Pancreas (tissue), 10 donors: ENCODE results near the gene TMED7. TPM values are rescaled to one million over a fixed set of nuclear protein-coding genes. Genes with fewer than 3 reads are reported as not detected.
A peak's percentile ranks its signal among the peaks of the same experiment; 100 is the strongest.

ENCODE experiments used
- ATAC-seq, 4 donors: fragments of 200-7000 bp; cut with Tn5 transposase; one replicate each; pipeline versions ENCODE4 v1.8.0 to v1.9.1; 2020; ENCODE audit warnings: mild to moderate bottlenecking in 4 of 4, moderate library complexity in 4 of 4
- DNase-seq, 6 donors: peaks; one replicate each; pipeline ENCODE4 v3.0.0-alpha.2; 2020
- FAIRE-seq: peaks from 2 replicates; lab custom pipeline; 2012; peaks lifted over from hg19 to GRCh38; lab: Jason Lieb, UNC
- H3K27ac ChIP-seq, 4 donors: fragments of 200-600 bp; sonication (generic); 1 replicate in 3 of 4; 2 replicates in 1 of 4; pipeline versions ENCODE4 v1.5.0 to v1.8.0; 2020
- H3K27me3 ChIP-seq, 4 donors: fragments of 200-600 bp; one replicate each; pipeline ENCODE4 v1.8.0; 2021
- H3K36me3 ChIP-seq, 3 donors: fragments of 200-600 bp; sonication (generic) in 1 of 3; one replicate each; pipeline versions ENCODE4 v1.5.0 to v1.8.0; 2020 to 2021
- H3K4me1 ChIP-seq, 3 donors: fragments of 200-600 bp; one replicate each; pipeline ENCODE4 v1.8.0; 2021
- H3K4me3 ChIP-seq, 4 donors: fragments of 200-600 bp; sonication (generic) in 2 of 4; one replicate each; pipeline versions ENCODE4 v1.5.0 to v1.8.0; 2020 to 2021
- H3K9me3 ChIP-seq, 4 donors: fragments of 200-600 bp; one replicate each; pipeline ENCODE4 v1.8.0; 2021
- WGBS, 2 donors: extraction: QIAGEN DNeasy Blood & Tissue Kit; methylation state at CpG; one replicate each; pipeline ENCODE4 v1.1.7; 2013; 5-methylcytosine and 5-hydroxymethylcytosine counted together
- intact Hi-C, 3 donors: fragments of 100-400 bp; cut with DNase I; formaldehyde crosslinking; loops; one replicate each; pipeline versions ENCODE4 v1.11.1 to v1.14.2; 2022
- polyA plus RNA-seq, 2 donors: library from polyadenylated mRNA; stranded (reverse); fragments of 200-250 nt; gene quantifications; one replicate each; pipeline ENCODE4 v1.2.3, GENCODE V29; 2013
- total RNA-seq, 6 donors: library from RNA; stranded (reverse); fragmentation: NEBNext Ultra II Directional in 4 of 6; extraction: Animal tissue kit (Norgen Biotek cat#: 25700) in 4 of 6; gene quantifications; one replicate each; pipeline versions ENCODE4 v1.2.1 to v1.2.4, GENCODE V29; 2021 to 2023
- TF ChIP-seq, protein P1 (sequence below), 4 donors: fragments of 200-600 bp; sonication (generic) in 3 of 4; IDR thresholded peaks; one replicate each; pipeline versions ENCODE4 v1.5.0 to v1.8.0; 2021; ENCODE audit warnings: antibody characterized with exemption in 4 of 4
- donor health status: healthy with polysubstance abuse.
- donor health status: DM: no; HTN: no; CAD: no; lungs with moderate emphysema.
- donor health status: DM: no; HTN: no; CAD: no.
- donor health status: control.
- donor health status: control.
- donor health status: Bipolar disorder and iron deficiency.
- donor health status: DM: yes; HTN: yes; CAD: no.
- donor health status: DM: no; HTN: no; CAD: no.
- donor health status: DM: no; HTN: no; CAD: no.
- donor health status: DM: yes; HTN: yes; CAD: no.

Gene TMED7
- total and polyA plus RNA-seq, 8 donors, result 8.2 to 71.3 (median 51.2) TPM

DNA sequence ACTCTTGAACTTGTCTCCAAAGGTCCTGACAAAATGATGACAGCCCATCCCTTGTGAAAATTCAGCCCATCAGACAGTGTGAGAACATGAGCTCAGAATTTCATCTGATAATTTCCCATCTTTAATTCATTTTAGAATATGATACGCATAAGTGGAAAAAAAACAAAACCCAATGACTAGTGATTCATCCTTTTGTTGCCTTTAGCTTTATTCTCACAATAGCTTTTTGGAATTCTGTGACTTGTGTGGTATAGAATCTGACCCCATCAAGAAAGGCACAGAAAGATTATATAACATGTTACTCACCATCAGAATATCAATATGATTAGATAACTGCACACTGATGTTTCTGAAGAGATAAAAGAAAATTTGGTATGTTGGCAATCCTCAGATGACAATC is 16.1 kb upstream of the TMED7 start:
- no peak for FAIRE-seq
- H3K4me1 ChIP-seq, result no peaks in the 10 kb centered on the region
- H3K9me3 ChIP-seq, result no peaks in the 10 kb centered on the region
- WGBS, 2 donors, result 89 to 92% methylated on average over 1 of the region's 1 CpG
- TF ChIP-seq, protein P1, sequence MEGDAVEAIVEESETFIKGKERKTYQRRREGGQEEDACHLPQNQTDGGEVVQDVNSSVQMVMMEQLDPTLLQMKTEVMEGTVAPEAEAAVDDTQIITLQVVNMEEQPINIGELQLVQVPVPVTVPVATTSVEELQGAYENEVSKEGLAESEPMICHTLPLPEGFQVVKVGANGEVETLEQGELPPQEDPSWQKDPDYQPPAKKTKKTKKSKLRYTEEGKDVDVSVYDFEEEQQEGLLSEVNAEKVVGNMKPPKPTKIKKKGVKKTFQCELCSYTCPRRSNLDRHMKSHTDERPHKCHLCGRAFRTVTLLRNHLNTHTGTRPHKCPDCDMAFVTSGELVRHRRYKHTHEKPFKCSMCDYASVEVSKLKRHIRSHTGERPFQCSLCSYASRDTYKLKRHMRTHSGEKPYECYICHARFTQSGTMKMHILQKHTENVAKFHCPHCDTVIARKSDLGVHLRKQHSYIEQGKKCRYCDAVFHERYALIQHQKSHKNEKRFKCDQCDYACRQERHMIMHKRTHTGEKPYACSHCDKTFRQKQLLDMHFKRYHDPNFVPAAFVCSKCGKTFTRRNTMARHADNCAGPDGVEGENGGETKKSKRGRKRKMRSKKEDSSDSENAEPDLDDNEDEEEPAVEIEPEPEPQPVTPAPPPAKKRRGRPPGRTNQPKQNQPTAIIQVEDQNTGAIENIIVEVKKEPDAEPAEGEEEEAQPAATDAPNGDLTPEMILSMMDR (IDR thresholded peaks at IDR 0.05), result no peak
- ATAC-seq, result no peak
- H3K27ac ChIP-seq, result no peak overlapping the region
- H3K4me3 ChIP-seq, result no peak overlapping the region
- no peaks in the 10 kb centered on the region for H3K27me3 ChIP-seq
- H3K36me3 ChIP-seq, result no peaks in the 10 kb centered on the region
- no peak for DNase-seq
- intact Hi-C loops, result loop anchor here in 2 of 3 donors (10.0 kb wide), 2 partner anchors 173 to 183 kb away; partner anchors contain the start of gene CDO1 (in 1 of the 2)

DNA sequence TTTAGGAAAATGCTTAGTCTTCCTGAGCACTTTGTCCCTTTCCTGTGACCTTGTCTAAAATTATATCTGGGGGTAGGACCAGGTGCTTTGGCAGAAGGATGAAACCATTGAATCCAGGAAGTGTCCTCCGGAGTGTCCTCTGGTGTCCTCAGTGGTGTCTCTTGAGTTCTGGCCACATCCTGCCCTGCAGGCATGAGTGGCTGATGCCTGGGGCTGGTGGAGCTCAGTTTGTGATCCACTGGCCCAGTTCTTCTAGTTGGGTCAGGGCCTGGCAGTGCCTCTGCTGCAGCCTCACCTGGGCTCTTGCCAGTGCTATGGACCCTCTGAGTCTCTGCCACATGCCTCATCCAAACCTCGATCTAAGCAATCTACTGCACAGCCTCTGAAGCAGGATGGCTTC is 14.4 kb upstream of the TMED7 start:
- Histone ChIP-seq H3K4me1 (no peaks in the 10 kb centered on the region), H3K27ac (no peak overlapping the region), H3K36me3 (no peaks in the 10 kb centered on the region), H3K9me3 (no peaks in the 10 kb centered on the region), H3K4me3 (no peak overlapping the region), H3K27me3 (no peaks in the 10 kb centered on the region)
- FAIRE-seq, result no peak
- TF ChIP-seq, protein P1 (IDR thresholded peaks at IDR 0.05), result no peak
- no peak for ATAC-seq
- WGBS, 2 donors, result 85 to 94% methylated on average over 2 of the region's 2 CpGs
- intact Hi-C loops, result loop anchor here in 2 of 3 donors (10.0 kb wide), 2 partner anchors 175 to 185 kb away; partner anchors contain the start of gene CDO1 (in 1 of the 2)
- DNase-seq, result no peak

DNA sequence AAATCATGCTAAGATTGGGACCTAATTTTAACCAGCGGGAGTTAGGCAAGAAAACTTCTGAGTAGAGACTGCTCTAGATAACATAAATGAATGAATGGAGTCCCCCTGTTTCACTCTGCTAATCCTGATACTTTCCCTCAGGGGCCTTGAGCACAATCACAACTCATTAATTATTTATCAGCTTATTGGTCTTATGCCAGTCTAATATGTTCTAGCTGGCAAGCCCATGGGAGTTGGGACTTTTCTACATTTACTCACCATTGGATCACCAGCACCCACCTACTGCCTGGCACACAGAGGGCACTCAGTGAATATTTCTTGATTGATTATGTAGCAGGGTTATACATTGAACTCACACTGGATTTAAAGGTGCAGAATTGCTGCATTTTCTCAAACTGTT is 13.5 kb upstream of the TMED7 start:
- DNase-seq, result no peak
- TF ChIP-seq, protein P1 (IDR thresholded peaks at IDR 0.05), result no peak
- Histone ChIP-seq H3K27ac (no peak overlapping the region), H3K4me3 (no peak overlapping the region), H3K27me3 (no peaks in the 10 kb centered on the region), H3K9me3 (no peaks in the 10 kb centered on the region), H3K4me1 (no peaks in the 10 kb centered on the region), H3K36me3 (no peaks in the 10 kb centered on the region)
- ATAC-seq, result peak; percentile 33 to 63 (median 50)
- 13 to 22% methylated on average over 1 of the region's 1 CpG for WGBS, 2 donors
- intact Hi-C loops, result no loop called here
- FAIRE-seq, result no peak

DNA sequence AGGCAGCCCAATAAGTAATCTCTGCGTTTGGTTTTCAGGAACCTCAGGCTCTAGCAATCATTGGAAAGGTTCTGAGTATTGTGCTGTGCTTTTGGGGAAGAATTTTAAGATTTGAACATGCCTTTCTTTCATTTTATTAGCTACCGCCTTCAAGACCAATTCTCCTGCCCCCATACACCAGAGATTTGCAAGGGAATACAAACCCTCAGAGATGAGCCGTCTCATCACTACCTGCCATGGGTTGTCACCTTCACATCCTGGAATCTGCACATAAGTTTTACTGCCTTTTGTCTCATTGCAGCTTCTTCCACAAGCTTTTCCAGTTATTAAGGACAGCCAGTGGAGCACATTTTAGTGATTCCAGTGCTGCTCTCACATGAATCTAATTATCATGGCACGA is 11.7 kb upstream of the TMED7 start:
- TF ChIP-seq, protein P1 (IDR thresholded peaks at IDR 0.05), result no peak
- no peak overlapping the region for H3K27ac ChIP-seq
- H3K27me3 ChIP-seq, result no peaks in the 10 kb centered on the region
- no peaks in the 10 kb centered on the region for H3K9me3 ChIP-seq
- H3K36me3 ChIP-seq, result no peaks in the 10 kb centered on the region
- FAIRE-seq (no peak), ATAC-seq (no peak), DNase-seq (no peak)
- H3K4me1 ChIP-seq, result no peaks in the 10 kb centered on the region
- no peak overlapping the region for H3K4me3 ChIP-seq
- intact Hi-C loops, result no loop called here
- WGBS, 2 donors, result 73 to 81% methylated on average over 4 of the region's 4 CpGs

DNA sequence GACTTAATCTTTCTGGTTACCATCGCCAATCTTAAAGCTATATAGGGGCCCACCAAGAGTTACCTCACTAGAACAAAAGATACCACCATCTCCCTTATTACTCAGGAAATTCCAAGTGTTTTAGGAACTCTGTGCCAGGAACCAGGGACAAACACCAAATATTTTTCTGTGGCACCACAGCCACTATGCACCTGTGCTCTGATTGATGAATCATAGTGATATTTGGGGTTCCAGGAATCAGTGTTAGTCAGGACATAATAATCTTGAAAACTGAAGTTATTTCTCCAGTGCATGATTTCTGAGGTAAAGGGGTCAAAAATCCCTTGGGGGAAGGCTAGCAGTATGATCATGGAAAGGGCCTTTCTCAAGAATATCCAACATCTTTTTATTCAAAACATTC is 10.2 kb upstream of the TMED7 start:
- TF ChIP-seq, protein P1 (IDR thresholded peaks at IDR 0.05), result no peak
- whole genome bisulfite sequencing, 2 donors, result 62 to 77% methylated on average over 1 of the region's 1 CpG
- H3K4me1 ChIP-seq, result no peaks in the 10 kb centered on the region
- DNase-seq (no peak), FAIRE-seq (no peak), ATAC-seq (no peak)
- intact Hi-C loops, result no loop called here
- no peaks in the 10 kb centered on the region for H3K9me3 ChIP-seq
- no peaks in the 10 kb centered on the region for H3K27me3 ChIP-seq
- no peaks in the 10 kb centered on the region for H3K36me3 ChIP-seq
- no peak overlapping the region for H3K27ac ChIP-seq
- no peak overlapping the region for H3K4me3 ChIP-seq
